Dedifferentiated amniotic fluid mesenchymal stem cell (primary cell): ENCODE measurements around the gene SOX12.
"Not testable (repeated sequence)": the region's sequence is repeated elsewhere in the genome, so short reads cannot be mapped to it uniquely, and the experiment has no call there.

Experiments
- DNase-seq: peaks from one replicate; pipeline ENCODE4 v3.0.0-alpha.2; 2016; ENCODE audit errors: extremely low spot score

Gene SOX12

GRCh38 chr20:328975-329695 is 3.8 kb downstream of the SOX12 start:
- no peak for DNase-seq

GRCh38 chr20:329851-330232 is 4.5 kb downstream of the SOX12 start:
- DNase-seq, result no peak

- DNase-seq, result peak; percentile 58
Measured at GRCh38 chr20:330233-331149, 5.1 kb downstream of the SOX12 start.

- no peak for DNase-seq
Measured at GRCh38 chr20:334578-334977, 9.2 kb downstream of the SOX12 start.

GRCh38 chr20:336040-336439 is 10.7 kb downstream of the SOX12 start:
- not testable (repeated sequence) for DNase-seq

GRCh38 chr20:341682-342081 is 16.3 kb downstream of the SOX12 start:
- DNase-seq, result no peak

GRCh38 chr20:343107-343506 is 17.8 kb downstream of the SOX12 start:
- no peak for DNase-seq

- DNase-seq, result no peak
Measured at GRCh38 chr20:346033-346639, 20.8 kb downstream of the SOX12 start.

GRCh38 chr20:346640-347316 is 21.4 kb downstream of the SOX12 start, which contains the start of gene NRSN2:
Gene NRSN2, plus strand, starts transcription at chr20:347111. Its CDS starts 2,533 bp downstream, at chr20:349644.
- DNase-seq, result peak; percentile 66

- no peak for DNase-seq
Measured at GRCh38 chr20:347317-347639, 21.9 kb downstream of the SOX12 start.

- peak; percentile 96 for DNase-seq
Measured at GRCh38 chr20:347640-348484, 22.5 kb downstream of the SOX12 start.

- DNase-seq, result no peak
Measured at GRCh38 chr20:348972-349841, 23.9 kb downstream of the SOX12 start.

- DNase-seq, result no peak
Measured at GRCh38 chr20:353166-353565, 27.8 kb downstream of the SOX12 start.

- DNase-seq, result peak; percentile 73
Measured at GRCh38 chr20:354298-354977, 29.1 kb downstream of the SOX12 start.

- DNase-seq, result not testable (repeated sequence)
Measured at GRCh38 chr20:356154-356553, 30.8 kb downstream of the SOX12 start.

- DNase-seq, result no peak
Measured at GRCh38 chr20:356745-357144, 31.4 kb downstream of the SOX12 start.

GRCh38 chr20:358891-359555 is 33.7 kb downstream of the SOX12 start:
- DNase-seq, result no peak

- DNase-seq, result no peak
Measured at GRCh38 chr20:361561-361960, 36.2 kb downstream of the SOX12 start.
